Measurements from ENCODE around the gene TRIO. TPM values are rescaled to one million over a fixed set of nuclear protein-coding genes. Genes with fewer than 3 reads are reported as not detected.

TRIO gene
- total RNA-seq, 1 experiment from 2014 or later: 99.8 TPM

DNA sequence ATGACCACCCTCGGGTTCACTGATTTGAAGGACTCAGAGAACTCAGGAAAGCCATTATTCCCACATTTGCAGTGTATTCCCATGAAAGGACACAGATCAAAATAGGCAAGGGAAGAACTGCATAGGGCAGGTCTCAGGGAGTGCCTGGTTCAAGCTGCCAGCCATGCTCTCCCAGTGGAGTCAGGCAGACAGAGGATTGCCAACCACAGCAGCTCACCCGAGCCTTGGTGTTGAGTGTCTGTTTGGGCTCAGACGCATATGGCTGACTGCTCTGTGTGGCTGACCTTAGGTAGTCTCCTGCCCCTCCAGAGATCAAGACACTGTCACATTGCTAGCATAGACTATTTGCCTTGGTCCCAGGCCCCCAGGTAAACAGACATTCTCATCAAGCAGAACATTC lies 322.6 kb downstream of the TRIO start:
- H3K4me3 ChIP-seq (ENCODE audit: low read depth, low read length, poor library complexity, severe bottlenecking): no peak overlapping the region
- H3K27ac ChIP-seq (ENCODE audit: low read depth, low read length, poor library complexity, severe bottlenecking): no peak overlapping the region
- DNase-seq (ENCODE audit: low spot score): no peak
- TF ChIP-seq EZH2 (IDR thresholded peaks at IDR 0.05; ENCODE audit: borderline replicate concordance, low read depth, low read length, poor library complexity, severe bottlenecking): no peak
- TF ChIP-seq, protein P1, sequence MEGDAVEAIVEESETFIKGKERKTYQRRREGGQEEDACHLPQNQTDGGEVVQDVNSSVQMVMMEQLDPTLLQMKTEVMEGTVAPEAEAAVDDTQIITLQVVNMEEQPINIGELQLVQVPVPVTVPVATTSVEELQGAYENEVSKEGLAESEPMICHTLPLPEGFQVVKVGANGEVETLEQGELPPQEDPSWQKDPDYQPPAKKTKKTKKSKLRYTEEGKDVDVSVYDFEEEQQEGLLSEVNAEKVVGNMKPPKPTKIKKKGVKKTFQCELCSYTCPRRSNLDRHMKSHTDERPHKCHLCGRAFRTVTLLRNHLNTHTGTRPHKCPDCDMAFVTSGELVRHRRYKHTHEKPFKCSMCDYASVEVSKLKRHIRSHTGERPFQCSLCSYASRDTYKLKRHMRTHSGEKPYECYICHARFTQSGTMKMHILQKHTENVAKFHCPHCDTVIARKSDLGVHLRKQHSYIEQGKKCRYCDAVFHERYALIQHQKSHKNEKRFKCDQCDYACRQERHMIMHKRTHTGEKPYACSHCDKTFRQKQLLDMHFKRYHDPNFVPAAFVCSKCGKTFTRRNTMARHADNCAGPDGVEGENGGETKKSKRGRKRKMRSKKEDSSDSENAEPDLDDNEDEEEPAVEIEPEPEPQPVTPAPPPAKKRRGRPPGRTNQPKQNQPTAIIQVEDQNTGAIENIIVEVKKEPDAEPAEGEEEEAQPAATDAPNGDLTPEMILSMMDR (conservative IDR thresholded peaks at IDR 0.05; ENCODE audit: low read depth, low read length): no peak
- no TSS peak for BruUV-seq (replicated peaks)
- intact Hi-C loops (cut with micrococcal nuclease; ENCODE audit: unreplicated experiment): no loop called here
- H3K36me3 ChIP-seq (ENCODE audit: insufficient read depth, low read length, poor library complexity, severe bottlenecking): peaks cover 38% of the 10 kb centered on the region
- no peaks in the 10 kb centered on the region for H3K27me3 ChIP-seq (replicated peaks; ENCODE audit: insufficient read depth, low read depth, low read length, poor library complexity)
- peaks cover 5% of the 10 kb centered on the region for H3K4me1 ChIP-seq (ENCODE audit: insufficient read depth, low read length, poor library complexity, severe bottlenecking)
- no peaks in the 10 kb centered on the region for H3K9me3 ChIP-seq (ENCODE audit: low read depth, low read length, poor library complexity, severe bottlenecking)
- POLR2A ChIA-PET (ENCODE audit: low non-redundant PET): no interaction called here
- CTCF ChIA-PET: no interaction called here

DNA sequence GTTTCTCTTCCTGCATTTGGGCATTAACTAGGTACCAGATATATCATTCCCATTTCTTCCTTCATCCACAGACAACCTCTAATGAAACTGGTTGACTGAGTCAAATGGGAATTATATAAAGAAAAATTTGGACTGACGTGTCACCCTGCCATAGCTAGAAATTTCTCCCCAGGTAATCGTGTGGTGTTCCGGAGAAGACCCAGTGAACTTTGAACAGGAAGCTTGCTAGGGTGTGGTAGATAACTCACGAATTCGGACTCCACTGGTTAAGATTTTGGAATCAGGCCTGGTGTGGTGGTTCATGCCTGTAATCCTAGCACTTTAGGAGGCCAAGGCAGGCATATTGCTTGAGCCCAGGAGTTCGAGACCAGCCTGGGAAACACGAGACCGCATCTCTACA lies 324.1 kb downstream of the TRIO start:
- Histone ChIP-seq H3K4me1 (ENCODE audit: insufficient read depth, low read length, poor library complexity, severe bottlenecking) (peaks cover 5% of the 10 kb centered on the region), H3K4me3 (ENCODE audit: low read depth, low read length, poor library complexity, severe bottlenecking) (no peak overlapping the region), H3K27me3 (replicated peaks; ENCODE audit: insufficient read depth, low read depth, low read length, poor library complexity) (no peaks in the 10 kb centered on the region), H3K9me3 (ENCODE audit: low read depth, low read length, poor library complexity, severe bottlenecking) (no peaks in the 10 kb centered on the region), H3K36me3 (ENCODE audit: insufficient read depth, low read length, poor library complexity, severe bottlenecking) (peaks cover 23% of the 10 kb centered on the region), H3K27ac (ENCODE audit: low read depth, low read length, poor library complexity, severe bottlenecking) (no peak overlapping the region)
- intact Hi-C loops (cut with micrococcal nuclease; ENCODE audit: unreplicated experiment): no loop called here
- BruUV-seq (replicated peaks): no TSS peak
- DNase-seq (ENCODE audit: low spot score): no peak
- ChIA-PET CTCF (no interaction called here), POLR2A (ENCODE audit: low non-redundant PET) (no interaction called here)
- no peak for TF ChIP-seq EZH2 (IDR thresholded peaks at IDR 0.05; ENCODE audit: borderline replicate concordance, low read depth, low read length, poor library complexity, severe bottlenecking)
- TF ChIP-seq, protein P1 (conservative IDR thresholded peaks at IDR 0.05; ENCODE audit: low read depth, low read length): no peak

DNA sequence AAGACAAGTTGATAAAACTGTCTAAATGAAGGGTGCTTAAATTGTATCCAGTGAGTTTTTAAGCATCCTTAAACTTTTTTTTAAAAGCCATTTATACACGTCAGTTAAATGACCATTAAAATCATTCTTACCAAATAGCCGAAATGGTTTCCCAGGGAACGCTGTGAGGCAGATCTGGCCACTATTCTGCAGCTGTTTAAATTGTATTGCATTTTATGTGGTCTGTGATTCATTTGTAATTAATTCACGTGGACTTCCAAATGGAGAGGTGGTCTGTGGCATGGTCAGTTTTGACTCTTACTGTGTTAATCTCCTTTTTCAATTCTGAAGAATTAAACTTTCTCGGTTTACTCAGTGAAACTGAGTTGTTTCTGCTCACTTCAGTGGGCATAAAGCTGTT lies 324.7 kb downstream of the TRIO start:
- DNase-seq (ENCODE audit: low spot score): no peak
- H3K9me3 ChIP-seq (ENCODE audit: low read depth, low read length, poor library complexity, severe bottlenecking): no peaks in the 10 kb centered on the region
- ChIA-PET POLR2A (ENCODE audit: low non-redundant PET) (no interaction called here), CTCF (no interaction called here)
- H3K4me3 ChIP-seq (ENCODE audit: low read depth, low read length, poor library complexity, severe bottlenecking): no peak overlapping the region
- no TSS peak for BruUV-seq (replicated peaks)
- H3K36me3 ChIP-seq (ENCODE audit: insufficient read depth, low read length, poor library complexity, severe bottlenecking): peaks cover 23% of the 10 kb centered on the region
- no peak overlapping the region for H3K27ac ChIP-seq (ENCODE audit: low read depth, low read length, poor library complexity, severe bottlenecking)
- TF ChIP-seq EZH2 (IDR thresholded peaks at IDR 0.05; ENCODE audit: borderline replicate concordance, low read depth, low read length, poor library complexity, severe bottlenecking): no peak
- TF ChIP-seq, protein P1 (conservative IDR thresholded peaks at IDR 0.05; ENCODE audit: low read depth, low read length): no peak
- no peaks in the 10 kb centered on the region for H3K27me3 ChIP-seq (replicated peaks; ENCODE audit: insufficient read depth, low read depth, low read length, poor library complexity)
- intact Hi-C loops (cut with micrococcal nuclease; ENCODE audit: unreplicated experiment): no loop called here
- H3K4me1 ChIP-seq (ENCODE audit: insufficient read depth, low read length, poor library complexity, severe bottlenecking): peaks cover 5% of the 10 kb centered on the region

All from A673 (cell line).